Skeletal muscle satellite cell (primary cell): ENCODE results near the gene SIVA1.

Experiments used
- H3K27me3 ChIP-seq: 2 replicates; pipeline ENCODE4 v1.7.0; 2013; ENCODE audit warnings: low read length; ENCODE audit not compliant: control insufficient read depth, insufficient read depth
- H3K36me3 ChIP-seq: 2 replicates; pipeline ENCODE4 v1.7.0; 2013; ENCODE audit warnings: mild to moderate bottlenecking, control low read depth, low read length; ENCODE audit not compliant: insufficient read depth
- H3K4me1 ChIP-seq: 2 replicates; pipeline ENCODE4 v1.7.0; 2013; ENCODE audit warnings: low read length; ENCODE audit not compliant: control insufficient read depth, insufficient read depth
- H3K4me2 ChIP-seq: 2 replicates; pipeline ENCODE4 v1.7.0; 2013; ENCODE audit warnings: mild to moderate bottlenecking, low read length
- H3K4me3 ChIP-seq: 2 replicates; pipeline ENCODE4 v1.7.0; 2013; ENCODE audit warnings: low read length
- H3K9ac ChIP-seq: 2 replicates; pipeline ENCODE4 v1.7.0; 2013; ENCODE audit warnings: mild to moderate bottlenecking, low read depth, low read length, moderate library complexity
- H3K9me3 ChIP-seq: replicated peaks from 2 replicates; pipeline ENCODE4 v1.7.0; 2013; ENCODE audit warnings: mild to moderate bottlenecking, control low read depth, low read length

Gene SIVA1

DNA sequence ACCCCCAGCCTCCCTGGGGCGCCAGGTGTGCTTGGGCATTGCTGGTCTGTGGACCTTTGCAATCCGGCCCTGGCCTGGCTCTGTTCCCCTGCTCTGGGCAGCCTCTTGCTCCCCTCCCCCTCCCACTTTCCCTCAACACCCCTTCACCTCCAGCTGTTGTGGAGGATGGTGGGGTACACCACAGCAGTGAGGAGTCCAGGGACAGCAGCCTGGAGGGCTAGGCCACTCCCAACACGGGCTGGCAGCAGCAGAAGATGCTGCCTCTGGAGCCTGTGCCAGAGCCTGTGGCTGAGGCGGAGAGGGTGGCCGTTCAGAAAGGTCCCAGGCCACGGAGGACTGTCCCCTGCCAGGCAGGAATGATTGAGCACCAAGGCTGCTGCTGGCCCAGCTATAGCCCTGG lies 55.5 kb downstream of the SIVA1 start:
- H3K36me3 ChIP-seq = no peaks in the 10 kb centered on the region
- H3K9me3 ChIP-seq = no peaks in the 10 kb centered on the region
- peaks cover 21% of the 10 kb centered on the region for H3K4me1 ChIP-seq
- no peak overlapping the region for H3K4me2 ChIP-seq
- no peak overlapping the region for H3K9ac ChIP-seq
- no peaks in the 10 kb centered on the region for H3K27me3 ChIP-seq
- H3K4me3 ChIP-seq = no peak overlapping the region
